IMR-90 (cell line): ENCODE data around the gene RCAN2. TPM values are rescaled to one million over a fixed set of nuclear protein-coding genes. Genes with fewer than 3 reads are reported as not detected.

Experiments
- ATAC-seq: fragments of 200-7000 bp; cut with Tn5 transposase; 2 replicates; pipeline ENCODE4 v1.9.1; 2020; ENCODE audit warnings: low read depth, mild to moderate bottlenecking, moderate library complexity
- BruUV-seq: library from RNA; stranded (reverse); fragments of 400-500 nt; replicated peaks from 2 replicates; lab custom pipeline; 2021; lab: Mats Ljungman, UMichigan
- CTCF ChIA-PET: fragments of 300-600 bp; formaldehyde crosslinking; extraction: SDS; loops from one replicate; lab custom pipeline; 2021; ENCODE audit warnings: antibody characterized with exemption; lab: Yijun Ruan, JAX
- POLR2A ChIA-PET: fragments of 300-600 bp; sonication (Branson Sonifier 250); formaldehyde crosslinking; loops from one replicate; lab custom pipeline; 2022; ENCODE audit warnings: antibody characterized with exemption; ENCODE audit not compliant: unreplicated experiment; lab: Charles Lee
- DNase-seq: peaks from one replicate; pipeline ENCODE4 v3.0.0; 2013
- H2AFZ ChIP-seq: replicated peaks from 2 replicates; pipeline ENCODE3; 2013; ENCODE audit warnings: low read length, mild to moderate bottlenecking; ENCODE audit not compliant: poor library complexity
- H2AK5ac ChIP-seq: 2 replicates; pipeline ENCODE4 v1.6.1; 2013; ENCODE audit warnings: low read depth, low read length, inconsistent platforms
- H2AK9ac ChIP-seq: replicated peaks from 2 replicates; pipeline ENCODE3; 2013; ENCODE audit warnings: mild to moderate bottlenecking, low read depth, low read length, moderate library complexity; ENCODE audit not compliant: poor library complexity
- H2BK120ac ChIP-seq: 2 replicates; pipeline ENCODE4 v1.6.1; 2013; ENCODE audit warnings: low read depth, low read length, inconsistent platforms
- H2BK15ac ChIP-seq: 3 replicates; pipeline ENCODE4 v1.6.1; 2013; ENCODE audit warnings: low read depth, low read length, inconsistent platforms
- H2BK20ac ChIP-seq: 2 replicates; pipeline ENCODE4 v1.6.1; 2013; ENCODE audit warnings: low read depth, mild to moderate bottlenecking, inconsistent platforms, low read length, moderate library complexity
- H2BK5ac ChIP-seq: 2 replicates; pipeline ENCODE4 v1.6.1; 2013; ENCODE audit warnings: mild to moderate bottlenecking, low read depth, low read length, inconsistent platforms; ENCODE audit not compliant: poor library complexity, severe bottlenecking
- H3K14ac ChIP-seq: replicated peaks from 2 replicates; pipeline ENCODE4 v1.6.1; 2013; ENCODE audit warnings: low read depth, low read length, inconsistent platforms
- H3K18ac ChIP-seq: 2 replicates; pipeline ENCODE4 v1.6.1; 2013; ENCODE audit warnings: low read depth, low read length, control low read depth
- H3K23ac ChIP-seq: 2 replicates; pipeline ENCODE4 v1.6.1; 2013; ENCODE audit warnings: low read depth, low read length, inconsistent platforms
- H3K27ac ChIP-seq: 2 replicates; pipeline ENCODE4 v1.5.1; 2013; ENCODE audit warnings: mild to moderate bottlenecking, control low read depth, low read length; ENCODE audit not compliant: insufficient read depth
- H3K27me3 ChIP-seq: 2 replicates; pipeline ENCODE4 v1.6.1; 2013; ENCODE audit warnings: low read length; ENCODE audit not compliant: control insufficient read depth, insufficient read depth
- H3K36me3 ChIP-seq: 2 replicates; pipeline ENCODE4 v1.6.1; 2013; ENCODE audit warnings: low read length, mixed read lengths; ENCODE audit not compliant: control insufficient read depth, insufficient read depth
- H3K4ac ChIP-seq: 2 replicates; pipeline ENCODE4 v1.6.1; 2013; ENCODE audit warnings: low read depth, low read length, inconsistent platforms
- H3K4me1 ChIP-seq: 2 replicates; pipeline ENCODE4 v1.6.1; 2013; ENCODE audit warnings: low read length, mixed read lengths; ENCODE audit not compliant: control insufficient read depth, insufficient read depth
- H3K4me2 ChIP-seq: 2 replicates; pipeline ENCODE4 v1.6.1; 2013; ENCODE audit warnings: low read depth, mild to moderate bottlenecking, control low read depth, low read length, moderate library complexity
- H3K4me3 ChIP-seq: 2 replicates; pipeline ENCODE4 v1.5.1; 2013; ENCODE audit warnings: low read depth, mild to moderate bottlenecking, control low read depth, low read length, moderate library complexity; ENCODE audit not compliant: insufficient read depth
- H3K56ac ChIP-seq: 2 replicates; pipeline ENCODE4 v1.6.1; 2013; ENCODE audit warnings: low read length, inconsistent platforms; ENCODE audit not compliant: insufficient read depth; ENCODE audit errors: extremely low read depth
- H3K79me1 ChIP-seq, 2 experiments: 2 replicates each; pipeline ENCODE4 v1.6.1; 2013; ENCODE audit warnings: low read length in 2 of 2, inconsistent platforms in 1 of 2, low read depth in 1 of 2
- H3K9ac ChIP-seq: 2 replicates; pipeline ENCODE4 v1.6.1; 2013; ENCODE audit warnings: low read depth, low read length, control low read depth
- H3K9me1 ChIP-seq: 2 replicates; pipeline ENCODE4 v1.6.1; 2013; ENCODE audit warnings: low read length, inconsistent platforms; ENCODE audit not compliant: insufficient read depth
- H3K9me3 ChIP-seq: 2 replicates; pipeline ENCODE4 v1.6.1; 2013; ENCODE audit warnings: low read length; ENCODE audit not compliant: control insufficient read depth, insufficient read depth
- H4K20me1 ChIP-seq: 2 replicates; pipeline ENCODE4 v1.6.1; 2013; ENCODE audit warnings: low read length, inconsistent platforms; ENCODE audit not compliant: insufficient read depth
- H4K5ac ChIP-seq: 2 replicates; pipeline ENCODE4 v1.6.1; 2013; ENCODE audit warnings: mild to moderate bottlenecking, low read depth, low read length, control low read depth
- H4K8ac ChIP-seq, 2 experiments: 2 replicates each; pipeline ENCODE4 v1.6.1; 2013; ENCODE audit warnings: low read depth in 2 of 2, low read length in 2 of 2, control low read depth in 1 of 2, inconsistent platforms in 1 of 2
- H4K91ac ChIP-seq: 2 replicates; pipeline ENCODE4 v1.6.1; 2013; ENCODE audit warnings: low read depth, low read length, inconsistent platforms; ENCODE audit not compliant: insufficient read depth
- BHLHE40 ChIP-seq: fragments of 150-350 bp; IDR thresholded peaks from 2 replicates; pipeline ENCODE4 v1.6.1; 2016; ENCODE audit warnings: mild to moderate bottlenecking, low read depth, low read length
- CEBPB ChIP-seq: IDR thresholded peaks from 2 replicates; pipeline ENCODE4 v1.6.1; 2012; ENCODE audit warnings: low read depth, low read length, improper control_type of control experiment
- CHD1 ChIP-seq: IDR thresholded peaks from 2 replicates; pipeline ENCODE4 v1.6.1; 2012; ENCODE audit warnings: low read depth, low read length, improper control_type of control experiment
- ELK1 ChIP-seq: fragments of 150-350 bp; IDR thresholded peaks from 2 replicates; pipeline ENCODE4 v1.6.1; 2016; ENCODE audit warnings: low read depth, mild to moderate bottlenecking, low read length, moderate library complexity, borderline replicate concordance
- FOS ChIP-seq: fragments of 150-350 bp; IDR thresholded peaks from 2 replicates; pipeline ENCODE4 v1.6.1; 2016; ENCODE audit warnings: low read depth, low read length
- MAFK ChIP-seq: IDR thresholded peaks from 2 replicates; pipeline ENCODE4 v1.6.1; 2012; ENCODE audit warnings: low read depth, low read length, improper control_type of control experiment
- MAZ ChIP-seq: IDR thresholded peaks from 2 replicates; pipeline ENCODE4 v1.6.1; 2012; ENCODE audit warnings: low read depth, mild to moderate bottlenecking, low read length, improper control_type of control experiment, moderate library complexity, borderline replicate concordance
- MXI1 ChIP-seq: IDR thresholded peaks from 2 replicates; pipeline ENCODE4 v1.6.1; 2012; ENCODE audit warnings: low read depth, mild to moderate bottlenecking, low read length, moderate library complexity, borderline replicate concordance
- NFE2L2 ChIP-seq: fragments of 150-350 bp; IDR thresholded peaks from 2 replicates; pipeline ENCODE4 v1.6.1; 2016; ENCODE audit warnings: low read depth, mild to moderate bottlenecking, low read length
- POLR2A ChIP-seq: IDR thresholded peaks from 2 replicates; pipeline ENCODE4 v1.6.1; 2012; ENCODE audit warnings: mild to moderate bottlenecking, low read depth, low read length
- RAD21 ChIP-seq: IDR thresholded peaks from 2 replicates; pipeline ENCODE4 v1.6.1; 2012; ENCODE audit warnings: low read length, improper control_type of control experiment
- RCOR1 ChIP-seq: IDR thresholded peaks from 2 replicates; pipeline ENCODE4 v1.6.1; 2012; ENCODE audit warnings: mild to moderate bottlenecking, low read length, improper control_type of control experiment; ENCODE audit not compliant: insufficient replicate concordance
- RFX5 ChIP-seq: IDR thresholded peaks from 2 replicates; pipeline ENCODE4 v1.8.0; 2012; ENCODE audit warnings: low read depth, mild to moderate bottlenecking, low read length, moderate library complexity
- SMC3 ChIP-seq: fragments of 150-350 bp; IDR thresholded peaks from 2 replicates; pipeline ENCODE4 v1.6.1; 2016; ENCODE audit warnings: low read depth, mild to moderate bottlenecking, antibody characterized with exemption, low read length, moderate library complexity
- USF2 ChIP-seq: fragments of 150-350 bp; IDR thresholded peaks from 2 replicates; pipeline ENCODE4 v1.6.1; 2017; ENCODE audit warnings: mild to moderate bottlenecking, antibody characterized with exemption, low read length, low read depth
- WGBS, 2 experiments: methylation state at CpG; one replicate each; pipeline versions ENCODE4 v1.1.5 to v1.1.7; 2013; ENCODE audit warnings: missing lambda C conversion rate in 2 of 2; ENCODE audit not compliant: insufficient read length in 1 of 2; ENCODE audit errors: extremely low coverage in 2 of 2; 5-methylcytosine and 5-hydroxymethylcytosine counted together
- dilution Hi-C: fragments of 300-500 bp; cut with HindIII; formaldehyde crosslinking; loops from one replicate; pipeline ENCODE4 v1.14.3; 2018; ENCODE audit warnings: low sequenced_read_pairs; ENCODE audit not compliant: unreplicated experiment
- in situ Hi-C: fragments of 300-500 bp; cut with MboI; formaldehyde crosslinking; loops from 3 replicates; pipeline ENCODE4 v1.14.3; 2019; ENCODE audit warnings: low sequenced_read_pairs, inconsistent platforms, mixed read lengths
- intact Hi-C: fragments of 100-400 bp; cut with micrococcal nuclease; formaldehyde crosslinking; loops from 2 replicates; pipeline ENCODE4 v1.10.0; 2022
- polyA plus RNA-seq, 3 experiments: library from polyadenylated mRNA; depleted of rRNA; stranded (reverse); fragments of >200 nt; gene quantifications; 2 replicates each; pipeline ENCODE4 v1.2.3, GENCODE V29; 2012; ENCODE audit warnings: low replicate concordance in 1 of 3
- total RNA-seq: library from RNA; depleted of rRNA; stranded (reverse); fragments of >200 nt; gene quantifications from 2 replicates; pipeline ENCODE4 v1.2.3, GENCODE V29; 2012
- TF ChIP-seq, protein P1 (sequence below): conservative IDR thresholded peaks from 2 replicates; pipeline ENCODE4 v1.5.1; 2012; ENCODE audit warnings: mild to moderate bottlenecking, low read depth, low read length, improper control_type of control experiment

The RCAN2 gene
- total and polyA plus RNA-seq, 2 of the 4 experiments (the other 2 are of a cell fraction) = 1.3 to 1.8 TPM

DNA sequence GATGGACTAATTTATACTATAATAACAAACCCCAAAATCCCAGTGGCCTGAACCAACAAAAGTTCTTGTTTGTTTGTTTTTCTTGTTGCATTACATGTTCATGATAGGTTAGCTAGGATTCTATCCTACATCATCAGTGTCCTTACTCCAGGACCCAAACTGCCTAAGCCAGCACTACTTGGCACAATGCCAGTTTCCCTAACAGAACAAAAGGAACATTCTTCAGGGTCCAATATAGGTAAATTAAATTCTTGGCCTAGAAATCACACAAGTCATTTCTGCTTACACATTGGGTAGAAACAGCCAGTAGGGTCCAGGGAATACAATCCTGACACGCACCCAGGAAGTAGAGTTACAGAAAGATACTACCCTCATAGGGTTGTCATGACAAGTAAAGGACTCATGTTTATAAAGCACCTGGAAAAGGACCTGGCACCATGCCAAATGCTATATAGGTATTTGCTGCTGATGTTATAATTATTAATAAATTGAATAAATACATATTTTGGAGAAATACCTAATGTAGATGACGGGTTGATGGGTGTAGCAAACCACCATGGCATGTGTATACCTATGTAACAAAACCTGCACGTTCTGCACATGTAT lies 38.8 kb downstream of the RCAN2 start:
- H2AK5ac ChIP-seq = no peak overlapping the region
- H3K18ac ChIP-seq = no peak overlapping the region
- TF ChIP-seq CHD1 (no peak), FOS (no peak), MXI1 (no peak), SMC3 (no peak), NFE2L2 (no peak), POLR2A (no peak), BHLHE40 (no peak), MAFK (no peak), RFX5 (no peak), RAD21 (no peak), RCOR1 (no peak), CEBPB (no peak), USF2 (no peak), MAZ (no peak), ELK1 (no peak)
- TF ChIP-seq, protein P1, sequence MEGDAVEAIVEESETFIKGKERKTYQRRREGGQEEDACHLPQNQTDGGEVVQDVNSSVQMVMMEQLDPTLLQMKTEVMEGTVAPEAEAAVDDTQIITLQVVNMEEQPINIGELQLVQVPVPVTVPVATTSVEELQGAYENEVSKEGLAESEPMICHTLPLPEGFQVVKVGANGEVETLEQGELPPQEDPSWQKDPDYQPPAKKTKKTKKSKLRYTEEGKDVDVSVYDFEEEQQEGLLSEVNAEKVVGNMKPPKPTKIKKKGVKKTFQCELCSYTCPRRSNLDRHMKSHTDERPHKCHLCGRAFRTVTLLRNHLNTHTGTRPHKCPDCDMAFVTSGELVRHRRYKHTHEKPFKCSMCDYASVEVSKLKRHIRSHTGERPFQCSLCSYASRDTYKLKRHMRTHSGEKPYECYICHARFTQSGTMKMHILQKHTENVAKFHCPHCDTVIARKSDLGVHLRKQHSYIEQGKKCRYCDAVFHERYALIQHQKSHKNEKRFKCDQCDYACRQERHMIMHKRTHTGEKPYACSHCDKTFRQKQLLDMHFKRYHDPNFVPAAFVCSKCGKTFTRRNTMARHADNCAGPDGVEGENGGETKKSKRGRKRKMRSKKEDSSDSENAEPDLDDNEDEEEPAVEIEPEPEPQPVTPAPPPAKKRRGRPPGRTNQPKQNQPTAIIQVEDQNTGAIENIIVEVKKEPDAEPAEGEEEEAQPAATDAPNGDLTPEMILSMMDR = no peak
- no peak overlapping the region for H4K91ac ChIP-seq
- H4K20me1 ChIP-seq = no peaks in the 10 kb centered on the region
- H3K4me1 ChIP-seq = no peaks in the 10 kb centered on the region
- H3K27me3 ChIP-seq = no peaks in the 10 kb centered on the region
- H3K9me3 ChIP-seq = no peaks in the 10 kb centered on the region
- in situ Hi-C loops (no loop called here), dilution Hi-C loops (no loop called here), intact Hi-C loops (no loop called here)
- ChIA-PET CTCF (interaction anchor here (0.7 kb wide), 2 partner anchors 25 to 41 kb away, joined by 3 read pairs; no protein-coding TSS in a partner anchor), POLR2A (no interaction called here)
- ATAC-seq (no peak), DNase-seq (no peak)
- H4K8ac ChIP-seq = no peak overlapping the region
- no CpG with 5 or more reads among the region's 3 CpGs for WGBS, 2 experiments
- H3K4me2 ChIP-seq = no peak overlapping the region
- no peak overlapping the region for H2BK15ac ChIP-seq
- no peak overlapping the region for H2AK9ac ChIP-seq
- no peak overlapping the region for H2AFZ ChIP-seq
- no peaks in the 10 kb centered on the region; the same call in 1 of the 2 replicates for H3K9me1 ChIP-seq
- no peak overlapping the region for H3K56ac ChIP-seq
- no peak overlapping the region for H3K4me3 ChIP-seq
- no peak overlapping the region for H3K14ac ChIP-seq
- H3K36me3 ChIP-seq = no peaks in the 10 kb centered on the region
- H3K27ac ChIP-seq = no peak overlapping the region
- no peak overlapping the region for H3K23ac ChIP-seq
- no peak overlapping the region for H2BK5ac ChIP-seq
- H3K4ac ChIP-seq = no peak overlapping the region
- H2BK20ac ChIP-seq = no peak overlapping the region
- no peak overlapping the region for H4K5ac ChIP-seq
- no TSS peak for BruUV-seq
- H2BK120ac ChIP-seq = no peak overlapping the region
- H3K79me1 ChIP-seq = no peaks in the 10 kb centered on the region
- no peak overlapping the region for H3K9ac ChIP-seq
